ENCODE measurements around the gene SMIM41.

The SMIM41 gene

GRCh38 chr12:52123487-52124186 lies 44.1 kb downstream of the SMIM41 start:
- no peak for DNase-seq

- peak; percentile 84 for DNase-seq
Measured at GRCh38 chr12:52125476-52125900, 46.0 kb downstream of the SMIM41 start.

DNA sequence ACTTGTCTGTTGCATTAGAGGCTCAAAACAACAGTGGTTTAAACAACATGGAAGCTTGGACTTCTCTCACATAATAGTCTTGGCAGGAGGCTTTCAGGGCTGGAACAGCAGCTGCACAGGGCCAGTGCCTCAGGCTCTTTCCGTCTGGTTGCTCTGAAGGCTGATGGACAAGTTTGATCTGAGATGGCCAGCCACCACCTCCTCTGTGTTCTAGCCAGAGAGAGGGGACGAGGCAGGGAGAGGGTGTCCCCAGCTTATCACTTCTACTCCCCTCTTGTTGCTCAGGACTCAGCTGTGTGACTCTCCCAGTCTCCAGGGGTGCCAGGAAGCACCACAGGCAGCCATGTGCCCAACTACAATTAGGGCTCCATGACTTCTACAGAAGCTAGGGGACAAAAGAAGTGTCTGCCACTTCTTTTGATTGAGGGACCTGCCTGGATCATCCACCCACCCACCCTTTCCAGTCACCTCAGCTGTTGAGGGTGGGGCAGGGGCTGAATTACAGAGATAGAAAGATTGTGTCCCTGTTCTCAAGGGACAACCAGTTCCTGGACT lies 46.6 kb downstream of the SMIM41 start:
- no peak for DNase-seq

DNA sequence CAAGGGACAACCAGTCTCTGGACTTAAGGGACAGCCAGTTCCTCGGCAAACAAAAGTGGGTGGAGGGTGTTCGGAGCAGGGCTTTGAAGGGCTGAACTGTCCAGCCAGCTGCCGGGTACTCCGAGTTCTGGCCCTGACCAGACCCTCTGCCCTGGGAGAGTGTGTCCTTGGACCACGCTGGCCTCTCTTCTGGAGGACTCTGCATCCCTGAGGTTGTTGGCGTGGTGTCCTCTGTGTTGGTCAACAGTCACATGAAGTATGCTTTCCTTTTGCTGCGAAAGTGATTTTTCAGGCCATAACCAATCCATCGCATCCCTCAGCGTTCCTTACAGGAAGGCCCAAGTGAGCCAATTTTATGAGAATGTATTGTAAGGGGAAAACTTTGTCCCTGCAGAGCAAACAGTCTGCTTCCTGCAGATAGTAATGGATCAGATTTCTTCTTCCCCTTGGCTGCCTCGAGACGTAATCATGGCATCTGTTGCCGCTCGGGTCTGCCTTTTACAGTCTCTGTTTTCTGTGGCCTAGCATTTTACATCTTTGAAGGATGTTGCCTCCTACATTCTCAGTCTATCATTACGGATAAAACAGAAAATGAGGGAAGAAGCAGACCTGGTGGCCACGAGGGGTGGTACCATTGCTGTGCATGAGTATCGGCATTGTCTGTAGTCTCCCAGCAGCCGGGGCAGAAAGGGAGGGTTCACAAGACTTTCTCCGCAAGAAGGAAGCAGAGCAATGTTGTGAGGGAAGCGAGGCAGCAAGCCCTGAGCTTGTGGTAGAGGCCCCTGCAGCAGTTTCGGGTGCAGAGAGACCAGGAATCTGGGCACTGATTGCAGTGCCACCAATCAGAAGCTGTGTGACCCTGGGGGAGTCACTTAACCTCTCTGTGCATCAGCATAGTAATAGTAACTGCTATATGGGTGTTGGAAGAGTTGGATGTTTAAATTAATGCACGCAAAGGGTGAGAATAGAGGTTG lies 47.4 kb downstream of the SMIM41 start:
- DNase-seq = peak; percentile 75

DNA sequence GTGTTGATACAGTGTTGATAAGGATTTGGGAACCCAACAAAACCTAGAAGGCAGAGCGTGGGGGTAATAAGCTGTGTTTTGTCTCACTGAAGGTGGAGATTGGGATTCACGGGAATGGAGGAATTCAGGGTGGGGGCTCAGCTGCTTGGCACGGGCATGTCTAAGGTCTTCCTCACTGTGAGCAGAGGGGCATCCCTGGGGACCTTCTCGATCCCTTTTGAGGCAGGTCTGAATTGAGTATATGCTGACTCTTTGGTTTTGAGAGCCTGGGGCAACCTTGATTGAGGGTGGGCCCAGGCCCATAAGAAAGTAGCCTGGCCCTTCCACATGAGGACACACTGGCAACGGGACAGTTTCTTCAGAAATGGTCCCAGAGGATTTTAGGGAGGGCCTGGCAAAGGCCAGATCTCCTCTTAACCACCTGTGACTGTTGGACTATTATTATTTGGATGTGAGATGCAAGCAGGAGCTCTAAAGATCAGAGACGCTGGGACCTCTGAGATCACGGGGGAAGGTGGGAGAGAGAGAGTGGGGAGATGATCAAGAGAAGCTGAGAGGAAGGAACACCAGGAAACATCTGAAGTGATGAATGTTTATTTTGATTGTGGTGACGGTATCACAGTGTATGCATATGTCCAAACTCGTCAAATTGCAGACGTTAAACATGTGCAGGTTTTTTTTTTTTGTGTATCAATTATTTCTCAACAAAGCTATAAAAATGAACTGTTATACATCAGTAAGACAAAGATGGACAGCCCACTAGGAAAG lies 48.4 kb downstream of the SMIM41 start:
- no peak for DNase-seq

GRCh38 chr12:52130711-52131110 lies 51.2 kb downstream of the SMIM41 start:
- DNase-seq = peak; percentile 96

DNA sequence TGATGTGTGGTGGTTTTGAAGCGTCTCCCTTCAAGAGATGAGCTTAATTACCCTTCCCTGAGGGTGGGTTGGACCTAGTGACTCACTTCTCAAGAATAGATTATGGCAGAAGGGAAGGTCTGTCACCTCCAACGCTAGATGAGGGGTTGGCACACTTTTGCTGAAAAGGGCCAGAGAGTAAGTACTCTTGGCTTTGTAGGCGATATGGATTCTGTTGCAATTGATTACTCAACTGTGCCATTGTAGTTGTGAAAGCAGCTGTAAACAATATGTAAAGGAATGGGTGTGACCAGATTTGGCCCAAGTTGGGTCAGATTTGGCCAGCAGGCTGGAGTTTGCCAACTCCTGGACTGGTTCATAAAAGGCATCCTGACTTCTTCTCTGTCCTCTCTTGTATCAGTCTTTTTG lies 53.3 kb downstream of the SMIM41 start:
- no peak for DNase-seq

- no peak for DNase-seq
Measured at GRCh38 chr12:52137746-52138145, 58.2 kb downstream of the SMIM41 start.

GRCh38 chr12:52139147-52139546 lies 59.6 kb downstream of the SMIM41 start:
- no peak for DNase-seq

- DNase-seq = peak; percentile 63
Measured at GRCh38 chr12:52139579-52140062, 60.1 kb downstream of the SMIM41 start.

DNA sequence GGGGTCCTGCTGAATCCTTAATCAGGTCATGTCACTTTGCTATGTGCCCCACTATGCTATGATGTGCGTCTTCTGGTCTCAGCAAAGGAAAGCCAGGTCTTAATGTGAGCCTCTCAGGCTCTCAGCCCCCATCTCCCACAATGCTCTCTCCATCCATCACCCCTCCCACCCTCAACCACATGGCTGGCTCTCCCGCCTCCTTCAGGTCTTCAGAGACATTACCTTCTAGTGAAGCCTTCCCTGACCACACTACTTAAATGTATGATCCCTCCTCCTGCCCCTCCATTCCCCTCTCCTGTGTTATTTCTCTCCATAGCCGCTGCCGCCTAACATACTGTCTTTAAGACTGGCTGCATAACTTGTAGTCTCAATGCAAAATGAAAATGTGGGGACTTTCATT lies 61.8 kb downstream of the SMIM41 start:
- DNase-seq = no peak

- no peak for DNase-seq
Measured at GRCh38 chr12:52141875-52142274, 62.4 kb downstream of the SMIM41 start.

DNA sequence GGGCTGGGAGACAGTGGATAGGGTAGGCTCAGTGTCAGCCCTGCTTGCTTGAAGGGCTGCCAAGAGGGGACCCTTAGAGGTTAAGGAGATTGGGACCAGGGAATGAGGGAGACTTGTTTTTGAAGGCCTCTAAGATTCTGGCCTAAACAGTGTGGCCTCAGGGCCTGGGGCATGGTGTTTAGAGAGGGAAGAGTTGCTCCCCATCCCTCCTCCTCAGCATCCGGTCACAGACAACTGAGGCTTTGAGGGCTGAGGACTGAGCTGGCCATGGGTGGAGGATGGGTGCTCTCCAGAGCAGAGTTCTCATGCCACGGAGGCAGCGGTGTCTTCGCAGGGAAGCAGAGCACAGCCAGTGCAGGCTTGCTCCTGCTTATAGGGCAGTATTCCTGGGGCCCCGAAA lies 62.9 kb downstream of the SMIM41 start:
- no peak for DNase-seq

GRCh38 chr12:52144512-52145227 lies 65.2 kb downstream of the SMIM41 start:
- DNase-seq = no peak

DNA sequence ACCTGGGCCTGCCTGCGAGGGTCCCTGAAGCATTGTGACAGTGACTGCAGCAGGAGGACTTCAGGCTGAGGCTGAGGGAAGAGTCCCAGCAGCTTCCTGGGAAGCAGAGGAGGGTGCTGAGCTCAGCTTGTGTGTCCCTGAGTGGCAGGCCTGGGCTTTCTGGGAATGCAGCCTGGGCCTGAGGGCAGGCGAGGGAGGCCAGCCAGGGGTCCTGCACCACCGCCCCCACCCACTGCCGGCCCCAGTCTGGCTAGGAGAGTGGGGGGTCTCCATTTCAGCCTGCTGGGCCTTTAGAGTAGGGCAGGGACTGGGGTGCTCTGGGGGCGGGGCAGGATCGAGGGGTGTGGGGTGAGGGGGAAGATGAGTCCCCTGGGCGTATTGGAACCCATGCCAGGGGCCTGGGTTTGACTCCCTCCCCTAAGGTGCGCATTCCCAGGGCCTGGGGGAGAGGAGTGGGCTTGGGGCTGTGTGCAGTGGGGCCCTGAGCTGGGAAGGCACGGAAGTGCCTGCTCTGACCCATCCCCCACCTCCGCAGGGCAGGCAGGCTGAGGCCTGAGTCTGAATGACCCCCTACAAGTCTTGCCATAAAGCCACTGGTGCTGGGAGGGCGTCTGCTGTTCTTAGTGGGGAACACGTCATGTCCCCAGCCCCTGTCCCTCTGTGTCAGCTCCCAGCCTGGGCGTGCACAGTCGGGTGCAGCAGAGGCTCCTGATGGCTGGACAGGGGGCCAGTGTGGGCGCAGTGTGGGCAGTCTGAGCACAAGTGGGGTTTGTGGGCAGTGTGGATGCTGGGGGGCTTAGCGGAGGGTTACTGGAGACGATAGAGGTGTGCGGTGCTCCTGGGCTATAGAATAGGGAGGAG lies 66.0 kb downstream of the SMIM41 start:
- no peak for DNase-seq

- no peak for DNase-seq
Measured at GRCh38 chr12:52146089-52146821, 66.8 kb downstream of the SMIM41 start.

DNA sequence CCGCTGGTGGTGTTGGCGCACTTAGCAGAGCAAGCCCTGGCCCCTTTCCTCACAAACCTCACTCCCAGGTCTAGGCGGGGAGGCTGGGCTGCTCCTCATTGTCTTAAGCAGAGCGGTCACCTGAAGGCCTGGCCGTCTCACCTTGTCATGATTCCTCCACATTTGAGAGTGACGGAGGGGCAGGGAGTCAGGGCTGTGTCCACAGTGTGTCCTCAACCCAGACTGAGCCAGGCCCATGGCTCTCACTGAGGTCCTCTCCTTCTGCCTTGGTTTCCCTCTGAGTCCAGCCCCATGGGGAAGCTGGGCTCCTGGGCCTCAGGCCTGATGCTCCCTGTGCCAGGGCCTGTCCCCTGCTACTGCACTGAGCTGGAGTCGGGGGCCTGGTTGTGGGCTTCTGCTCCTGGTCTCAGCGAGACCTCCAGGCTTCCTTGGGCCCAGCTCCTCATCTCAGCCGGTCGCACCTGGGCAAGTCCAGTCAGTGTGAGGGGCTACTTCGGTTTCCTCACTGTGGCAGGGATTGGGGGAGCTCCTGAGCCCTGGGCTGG lies 67.4 kb downstream of the SMIM41 start:
- no peak for DNase-seq

- DNase-seq = no peak
Measured at GRCh38 chr12:52147367-52147963, 68.0 kb downstream of the SMIM41 start.

- no peak for DNase-seq
Measured at GRCh38 chr12:52147964-52148463, 68.5 kb downstream of the SMIM41 start.

All from NCI-H2171 (cell line).